Stimulated activated CD4-positive, alpha-beta T cell treated with anti-CD3 and anti-CD28 coated beads, Interleukin-1b, Interleukin-23, amount 100 ng/mL, for 48 hours (primary cell): ENCODE results near the gene ELL.

Experiments
- DNase-seq: peaks from one replicate; pipeline ENCODE4 v3.0.0-alpha.2; 2020

ELL gene

GRCh38 chr19:18431351-18432197 is 90.3 kb downstream of the ELL start:
- no peak for DNase-seq

- DNase-seq: no peak
Measured at GRCh38 chr19:18430417-18431144, 91.3 kb downstream of the ELL start.

- no peak for DNase-seq
Measured at GRCh38 chr19:18429717-18430416, 92.0 kb downstream of the ELL start.

DNA sequence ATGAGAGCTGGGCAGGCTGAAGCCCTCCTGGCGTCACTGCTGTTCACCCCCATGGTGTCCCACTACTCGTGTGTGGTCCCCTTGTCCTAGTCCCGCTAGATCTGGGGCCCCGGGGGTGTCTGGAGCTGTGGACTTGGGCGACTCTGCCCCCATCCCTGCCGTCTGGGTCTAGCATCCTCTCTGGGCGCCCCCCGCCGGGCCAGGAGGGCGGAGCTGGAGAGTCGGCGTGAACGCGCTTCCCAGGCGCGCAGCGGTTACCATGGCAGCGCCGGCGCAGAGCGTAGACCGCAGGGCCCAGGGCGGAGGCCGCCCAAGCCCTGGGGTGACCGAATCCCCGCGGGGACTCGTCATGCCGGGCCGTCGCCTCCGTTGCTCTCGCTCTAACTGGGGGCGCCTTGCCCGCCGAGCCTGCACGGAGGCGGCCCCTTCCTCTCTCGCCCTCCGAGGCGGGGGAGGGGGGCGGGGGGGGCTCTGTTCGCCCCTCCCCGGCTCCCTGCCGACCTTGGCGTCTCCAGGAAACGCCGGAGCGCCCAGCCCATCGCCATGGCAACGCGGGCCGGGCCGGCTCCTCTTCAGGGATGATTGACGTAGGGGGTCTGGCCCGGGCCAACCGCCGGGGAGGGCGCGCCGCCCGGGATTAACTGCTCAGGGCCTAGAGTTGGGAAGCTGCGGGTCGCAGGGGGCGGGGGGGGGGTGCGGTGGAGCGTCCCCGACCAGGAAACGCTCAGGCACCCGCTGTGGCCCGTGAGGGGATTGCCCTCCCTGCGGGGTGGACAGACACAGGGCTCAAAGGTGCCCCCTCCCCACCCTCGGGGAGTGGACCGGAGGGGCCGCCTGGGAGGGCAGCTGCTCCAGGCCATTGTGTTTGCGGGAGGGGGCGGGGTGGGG is 92.8 kb downstream of the ELL start:
- DNase-seq: peak; percentile 75

- DNase-seq: no peak
Measured at GRCh38 chr19:18428173-18428786, 93.6 kb downstream of the ELL start.

DNA sequence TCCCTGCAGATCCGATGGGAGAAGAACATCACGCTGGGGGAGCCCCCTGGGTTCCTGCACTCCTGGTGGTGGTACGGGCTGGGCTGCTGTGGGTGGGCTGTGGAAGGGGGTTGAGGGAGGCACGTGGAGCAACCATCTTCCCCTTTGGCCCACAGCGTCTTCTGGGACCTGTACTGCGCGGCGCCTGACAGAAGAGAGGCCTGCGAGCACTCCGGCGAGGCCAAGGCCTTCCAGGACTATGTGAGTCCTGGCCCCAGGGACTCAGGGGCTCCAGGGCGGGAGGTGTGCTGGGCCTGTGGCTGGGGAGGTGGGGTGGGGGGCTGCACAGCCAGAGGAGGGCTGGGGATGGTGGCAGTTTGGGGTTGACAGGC is 94.1 kb downstream of the ELL start:
- DNase-seq: no peak

- DNase-seq: no peak
Measured at GRCh38 chr19:18427080-18427742, 94.7 kb downstream of the ELL start.

GRCh38 chr19:18426416-18426767 is 95.5 kb downstream of the ELL start:
- DNase-seq: no peak

DNA sequence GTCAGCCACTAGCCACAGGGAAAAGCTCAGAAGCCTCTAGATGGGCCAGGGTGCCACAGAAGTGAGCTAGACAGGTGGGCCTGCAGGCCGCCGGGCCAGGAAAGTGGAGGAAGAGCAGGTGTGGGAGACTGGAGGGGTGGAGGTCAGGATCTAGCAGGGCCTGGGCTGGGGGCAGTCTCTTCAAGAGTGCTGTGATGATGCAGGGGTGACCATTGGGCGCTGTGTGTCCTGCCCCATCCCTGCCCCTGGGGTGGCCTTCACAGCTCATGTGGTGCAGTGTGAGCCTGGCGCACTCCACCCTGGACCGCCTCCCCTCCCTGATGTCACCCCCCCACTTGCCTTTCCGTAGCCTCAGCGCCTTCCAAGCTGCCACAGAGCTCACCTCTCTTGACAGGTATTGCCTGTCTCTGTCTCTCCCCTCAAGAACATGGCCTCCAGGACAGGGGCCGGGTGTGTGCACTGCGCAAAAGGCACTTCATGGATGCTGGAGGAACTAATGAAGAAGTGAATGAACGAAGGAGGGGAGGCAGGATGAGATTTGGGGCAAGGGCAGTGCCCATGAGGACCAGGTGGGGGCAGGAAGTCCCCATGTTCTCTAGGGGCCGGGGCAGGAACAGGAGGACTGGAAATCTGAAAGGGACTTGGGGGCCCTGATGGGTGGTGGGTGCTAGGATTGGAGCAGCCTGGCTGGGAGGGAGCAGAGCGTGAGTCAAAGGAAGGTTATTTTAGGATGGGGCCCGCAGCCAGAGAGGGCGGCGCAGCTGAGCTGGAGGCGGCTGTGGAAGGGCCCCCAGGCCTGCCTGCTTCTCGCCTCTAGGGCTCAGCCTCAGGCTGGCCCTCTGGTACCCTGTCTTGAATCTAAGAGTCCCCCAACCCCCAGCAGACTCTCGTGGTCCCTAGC is 96.1 kb downstream of the ELL start:
- no peak for DNase-seq

GRCh38 chr19:18424890-18425514 is 96.9 kb downstream of the ELL start:
- DNase-seq: no peak

- no peak for DNase-seq
Measured at GRCh38 chr19:18424122-18424889, 97.6 kb downstream of the ELL start.

DNA sequence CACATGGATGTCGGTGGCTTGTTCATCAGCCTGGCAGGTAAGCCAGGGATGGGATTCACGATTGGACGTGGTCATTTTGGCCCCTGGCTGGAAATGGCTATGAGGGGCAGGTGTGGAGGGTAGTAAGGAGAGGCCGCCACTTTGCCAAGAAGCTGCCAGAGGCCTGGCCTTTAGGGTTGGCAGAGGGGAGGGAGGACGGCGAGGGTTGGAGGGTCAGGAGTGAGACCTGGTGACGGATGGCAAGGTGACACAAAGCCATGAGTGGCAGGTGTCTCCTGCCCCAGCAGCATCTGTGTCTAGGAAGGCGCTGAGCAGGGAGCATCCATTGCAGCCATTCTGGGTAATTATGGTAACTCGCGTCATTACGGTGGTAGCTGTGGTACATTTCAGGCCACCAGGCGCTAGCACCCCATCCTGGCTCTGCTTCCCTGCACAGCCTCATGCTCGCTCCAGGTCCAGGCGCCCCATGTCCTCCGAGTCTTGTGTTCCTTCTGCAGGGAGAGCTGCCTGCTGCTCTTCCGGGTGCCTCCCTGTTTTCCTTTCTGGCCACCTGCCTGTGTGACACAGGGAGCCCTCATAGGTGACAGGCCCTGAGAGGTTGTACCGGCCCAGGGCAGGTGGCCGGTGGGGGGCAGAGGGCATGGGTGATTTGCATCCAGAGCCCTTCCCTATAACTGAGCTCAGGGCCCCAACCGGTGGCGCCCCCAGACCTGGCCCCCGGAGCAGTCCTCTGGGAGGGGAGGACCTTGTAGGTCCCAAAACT is 98.4 kb downstream of the ELL start:
- DNase-seq: no peak

DNA sequence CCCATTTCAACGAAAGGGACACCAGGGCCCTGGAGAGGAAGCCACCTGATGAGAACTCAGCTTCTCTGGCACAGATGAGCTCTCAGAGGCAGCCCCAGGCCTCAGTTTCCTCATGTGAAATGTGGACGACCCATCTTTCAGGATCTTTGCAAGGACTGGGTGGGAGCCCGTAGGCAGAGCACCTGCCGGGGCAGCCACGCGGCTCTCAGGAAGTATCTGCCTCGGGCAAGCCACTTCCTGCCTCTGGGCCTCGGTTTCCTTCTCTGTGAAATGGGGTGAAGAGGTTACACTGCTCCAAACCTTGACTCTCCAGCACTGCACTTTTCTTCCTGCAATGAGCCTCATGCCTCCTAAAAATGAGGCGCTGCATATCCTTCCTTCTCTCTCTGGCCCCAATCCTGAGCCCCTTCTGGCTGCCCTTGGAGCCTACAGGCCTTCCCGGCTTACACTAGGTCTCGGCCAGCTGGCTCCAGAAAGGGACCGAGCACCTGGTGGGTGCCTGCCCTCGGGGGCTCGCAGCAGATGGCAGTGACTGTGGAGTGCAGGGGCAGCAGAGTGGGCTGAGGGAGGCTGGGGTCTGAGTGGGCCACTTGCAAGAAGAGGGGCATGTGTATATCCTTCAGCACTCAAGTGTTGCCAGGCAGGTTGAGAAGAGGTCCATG is 99.2 kb downstream of the ELL start:
- no peak for DNase-seq

DNA sequence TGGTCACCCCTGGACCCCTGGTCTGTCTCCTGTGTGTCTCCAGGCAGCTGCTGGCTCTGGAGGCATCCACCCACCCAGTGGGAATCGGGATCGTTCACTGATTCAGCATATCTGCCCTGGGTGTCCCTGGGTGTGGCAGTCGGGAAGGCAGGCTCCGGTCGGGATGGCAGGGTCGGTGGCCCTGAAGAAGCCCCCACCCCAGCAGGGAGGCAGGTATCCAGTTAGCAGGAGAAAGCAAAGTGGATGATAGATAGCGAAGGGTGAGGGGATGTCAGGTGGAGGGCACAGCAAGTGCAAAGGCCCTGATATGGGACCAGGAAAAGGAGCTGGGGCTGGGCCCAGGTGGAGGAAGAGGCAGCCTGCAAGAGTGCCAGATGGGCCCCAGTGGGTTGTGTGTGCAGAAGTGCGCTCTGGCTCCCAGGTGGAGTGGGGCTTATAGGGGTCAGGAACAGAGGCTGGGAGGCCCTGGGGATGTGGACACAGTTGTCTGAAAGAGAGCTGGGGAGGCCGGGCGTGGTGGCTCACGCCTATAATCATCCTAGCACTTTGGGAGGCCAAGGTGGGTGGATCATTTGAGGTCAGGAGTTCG is 100.4 kb downstream of the ELL start:
- DNase-seq: no peak

DNA sequence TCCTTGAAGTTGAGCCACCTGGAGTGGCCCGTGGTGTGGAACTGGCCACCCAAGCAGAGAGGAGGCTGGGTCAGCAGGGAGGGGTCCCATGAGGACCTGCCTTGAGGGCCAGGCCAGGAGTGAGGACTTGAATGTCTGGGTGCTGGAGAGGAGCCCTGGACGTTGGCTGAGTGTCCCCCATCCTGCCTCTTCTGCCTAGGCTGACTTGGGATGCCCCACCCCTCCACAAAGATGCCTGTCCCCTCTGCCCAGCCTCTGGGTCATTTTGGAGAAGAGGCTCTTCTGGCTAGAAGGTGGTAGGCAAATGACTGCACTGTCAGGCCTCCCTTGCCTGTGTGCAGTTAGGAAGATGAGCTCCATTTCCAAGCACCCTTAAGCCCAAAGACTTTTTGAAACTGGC is 100.9 kb downstream of the ELL start:
- no peak for DNase-seq

GRCh38 chr19:18419699-18420460 is 102.0 kb downstream of the ELL start:
- peak; percentile 53 for DNase-seq

GRCh38 chr19:18419195-18419698 is 102.6 kb downstream of the ELL start, which contains the start of gene SSBP4:
Gene SSBP4 (plus strand): TSS chr19:18419398. CDS start chr19:18419649, 251 bp downstream.
- DNase-seq: peak; percentile 60
